Activated gamma-delta T cell treated with Interleukin-2 at 50 U/mL for 16 hours (primary cell): Measurements from ENCODE around the gene RUFY3.
"Not testable (repeated sequence)": the region's sequence is repeated elsewhere in the genome, so short reads cannot be mapped to it uniquely, and the experiment has no call there.

Source experiments
- DNase-seq: peaks from one replicate; pipeline ENCODE4 v3.0.0-alpha.2; 2020

Gene RUFY3

DNA sequence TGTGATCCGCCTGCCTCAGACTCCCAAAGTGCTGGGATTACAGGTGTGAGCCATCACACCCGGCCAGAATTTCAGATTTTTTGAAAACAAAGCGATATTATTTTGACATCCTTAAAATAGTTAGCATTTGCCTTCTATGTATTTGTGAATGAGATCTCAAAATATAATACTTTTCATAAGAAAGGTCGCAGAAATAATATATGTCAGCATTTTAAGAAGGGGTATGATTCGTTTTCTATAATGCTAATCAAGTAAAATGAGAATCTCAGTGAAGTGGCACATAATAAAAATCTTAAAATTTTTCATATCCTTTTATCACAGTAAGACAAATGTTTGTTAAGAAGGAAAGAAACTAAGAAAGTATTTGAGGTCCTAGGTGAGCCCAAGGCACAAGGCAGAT lies 65.7 kb downstream of the RUFY3 start:
- no peak for DNase-seq

DNA sequence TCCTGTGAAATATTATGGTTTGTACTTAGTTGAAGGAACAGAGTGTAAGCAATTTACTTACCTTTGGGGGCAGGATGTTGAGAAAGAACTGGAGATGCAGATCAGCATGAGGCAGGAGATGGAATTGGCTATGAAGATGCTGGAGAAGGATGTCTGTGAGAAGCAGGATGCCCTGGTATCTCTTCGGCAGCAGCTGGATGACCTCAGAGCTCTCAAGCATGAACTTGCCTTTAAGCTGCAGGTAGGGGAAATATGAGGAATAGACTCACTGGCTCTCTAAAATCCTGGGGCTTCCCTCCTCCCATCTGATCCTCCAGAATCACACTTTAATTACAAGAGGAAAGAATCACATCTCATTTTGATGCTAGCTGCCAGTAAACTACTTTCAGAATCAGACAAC lies 67.0 kb downstream of the RUFY3 start:
- no peak for DNase-seq

DNA sequence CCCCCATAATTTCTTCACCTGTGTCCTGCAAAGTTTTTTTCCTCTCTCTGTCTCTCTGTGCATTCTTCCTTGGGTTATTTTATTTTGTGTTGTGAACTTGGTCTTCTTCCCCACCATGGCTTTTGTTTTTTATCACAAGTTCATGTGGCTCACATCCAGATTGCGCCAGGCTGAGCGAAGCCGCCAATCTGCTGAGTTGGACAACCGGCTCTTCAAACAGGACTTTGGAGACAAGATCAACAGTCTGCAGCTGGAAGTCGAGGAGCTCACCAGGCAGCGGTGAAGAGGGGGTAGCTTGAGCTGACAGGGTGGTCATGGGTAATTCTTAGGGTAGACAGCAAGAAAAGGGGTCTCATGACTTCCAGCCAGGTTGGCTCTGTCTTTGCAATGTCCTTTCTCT lies 71.9 kb downstream of the RUFY3 start:
- DNase-seq, result no peak

DNA sequence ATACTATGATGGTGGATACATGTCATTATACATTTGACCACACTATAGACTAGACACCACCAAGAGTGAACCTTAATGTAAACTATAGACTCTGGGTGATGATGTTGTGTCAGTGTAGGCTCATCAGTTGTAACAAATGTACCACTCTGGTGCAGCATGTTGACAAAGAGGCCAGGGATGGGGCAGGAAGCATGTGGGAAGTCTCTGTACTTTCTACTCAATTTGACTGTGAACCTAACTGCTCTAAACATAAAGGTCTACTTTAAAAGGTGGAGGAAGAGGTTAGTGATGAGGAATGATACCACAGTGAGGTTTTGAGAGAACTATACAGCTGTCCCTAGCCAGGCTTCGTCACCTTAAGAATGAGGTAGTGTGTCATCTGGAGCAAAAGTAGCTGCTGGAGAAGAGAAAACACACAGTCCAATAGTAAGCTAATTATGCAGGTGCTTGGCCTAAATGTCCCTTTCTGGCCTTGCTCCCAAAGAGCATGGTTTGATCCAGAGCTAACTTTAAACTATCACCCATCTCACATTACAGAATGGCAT lies 79.6 kb downstream of the RUFY3 start:
- DNase-seq, result no peak

- DNase-seq, result no peak
These were observed 81.3 kb downstream of the RUFY3 start for GRCh38 chr4:70802928-70803580.

DNA sequence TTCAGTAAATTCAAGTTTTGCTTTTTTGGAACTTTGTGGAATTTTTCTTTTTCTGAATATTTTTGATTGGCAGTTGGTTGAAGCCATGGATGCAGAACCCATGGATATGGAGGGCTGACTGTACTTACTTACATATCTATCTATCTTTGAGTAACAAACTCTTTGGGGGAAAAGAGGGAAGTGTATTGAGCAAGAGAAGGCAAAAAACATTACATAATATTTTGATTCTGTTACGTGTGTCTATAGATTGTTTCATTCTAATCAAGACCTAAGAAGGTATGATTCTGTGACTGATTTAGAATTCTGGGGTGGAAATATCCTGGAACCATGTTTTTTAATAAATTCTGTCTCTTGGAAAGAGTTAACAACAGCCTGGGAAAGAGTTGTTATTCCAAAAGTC lies 86.4 kb downstream of the RUFY3 start:
- DNase-seq, result no peak

GRCh38 chr4:70815370-70815769 lies 93.6 kb downstream of the RUFY3 start:
- no peak for DNase-seq

- no peak for DNase-seq
These were observed 95.1 kb downstream of the RUFY3 start for GRCh38 chr4:70816894-70817293.

GRCh38 chr4:70818173-70818855 lies 96.5 kb downstream of the RUFY3 start:
- no peak for DNase-seq

DNA sequence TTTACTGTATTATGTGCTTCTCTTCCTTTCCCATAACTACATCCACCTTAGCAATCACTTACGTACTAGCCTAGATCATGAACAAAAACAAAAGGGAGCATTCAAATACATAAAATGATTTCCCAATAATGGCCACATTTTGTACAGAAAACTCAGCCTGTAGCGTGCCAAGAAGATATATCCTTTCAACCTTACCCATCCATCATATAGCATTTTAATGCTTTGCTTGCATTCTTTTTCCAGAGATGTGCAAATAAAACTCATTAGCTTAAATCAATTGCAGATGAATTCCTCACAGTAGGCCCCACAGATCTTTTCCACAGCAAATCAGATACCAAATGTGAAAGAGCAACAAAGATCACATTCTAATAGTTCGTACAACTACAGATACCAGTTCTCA lies 97.2 kb downstream of the RUFY3 start:
- no peak for DNase-seq

DNA sequence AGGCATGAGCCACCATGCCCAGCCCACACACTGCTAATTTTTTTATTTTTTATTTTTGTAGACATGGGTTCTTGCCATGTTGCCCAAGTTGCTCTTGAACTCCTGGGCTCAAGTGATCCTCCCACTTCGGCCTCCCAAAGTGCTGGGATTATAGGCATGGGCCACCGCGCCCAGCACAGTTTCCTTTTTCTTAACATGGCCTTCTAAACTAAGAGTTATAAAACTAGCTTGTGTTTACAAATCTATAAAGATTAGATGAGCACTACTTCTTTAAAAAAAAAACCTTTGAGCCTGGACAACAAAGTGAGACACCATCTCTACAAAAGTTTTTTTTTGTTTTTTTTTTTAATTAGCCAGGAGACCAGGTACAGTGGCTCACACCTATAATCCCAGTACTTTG lies 107.3 kb downstream of the RUFY3 start:
- no peak for DNase-seq

DNA sequence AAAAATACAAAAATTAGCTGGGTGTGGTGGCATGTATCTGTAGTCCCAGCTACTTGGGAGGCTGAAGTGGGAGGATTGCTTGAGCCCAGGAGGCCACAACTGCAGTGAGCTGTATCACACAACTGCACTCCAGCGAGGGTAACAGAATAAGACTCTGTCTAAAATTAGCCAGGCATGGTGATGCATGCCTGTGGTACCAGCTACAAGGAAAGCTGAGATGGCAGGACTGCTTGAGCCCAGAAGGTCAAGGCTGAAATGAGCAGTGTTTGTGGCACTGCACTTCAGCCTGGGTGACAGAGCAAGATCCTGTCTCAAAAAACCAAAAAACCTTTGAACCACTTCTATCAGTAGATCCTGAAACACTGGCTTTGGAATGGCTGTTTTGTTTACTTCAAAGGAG lies 107.7 kb downstream of the RUFY3 start:
- no peak for DNase-seq

DNA sequence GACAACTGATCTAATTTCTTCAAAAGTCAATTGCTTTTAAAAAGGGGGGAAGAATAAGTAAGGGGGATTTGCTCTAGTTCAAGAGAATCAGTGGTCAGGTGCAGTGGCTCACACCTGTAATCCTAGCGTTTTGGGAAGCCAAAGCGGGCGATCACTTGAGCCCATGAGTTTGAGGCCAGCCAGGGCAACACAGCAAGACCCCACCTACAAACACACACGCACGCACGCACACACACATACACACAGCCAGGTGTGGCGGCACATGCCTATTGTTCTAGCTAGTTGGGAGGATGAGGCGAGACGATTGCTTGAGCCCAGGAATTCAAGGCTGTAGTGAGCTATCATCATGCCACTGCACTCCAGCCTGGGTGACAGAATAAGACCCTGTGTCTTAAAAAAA lies 108.3 kb downstream of the RUFY3 start:
- no peak for DNase-seq

- DNase-seq, result no peak
These were observed 109.5 kb downstream of the RUFY3 start for GRCh38 chr4:70831293-70831692.

GRCh38 chr4:70833675-70834074 lies 111.9 kb downstream of the RUFY3 start:
- DNase-seq, result no peak

- DNase-seq, result no peak
These were observed 114.3 kb downstream of the RUFY3 start for GRCh38 chr4:70836081-70836480.

GRCh38 chr4:70838204-70838603 lies 116.4 kb downstream of the RUFY3 start:
- DNase-seq, result no peak

DNA sequence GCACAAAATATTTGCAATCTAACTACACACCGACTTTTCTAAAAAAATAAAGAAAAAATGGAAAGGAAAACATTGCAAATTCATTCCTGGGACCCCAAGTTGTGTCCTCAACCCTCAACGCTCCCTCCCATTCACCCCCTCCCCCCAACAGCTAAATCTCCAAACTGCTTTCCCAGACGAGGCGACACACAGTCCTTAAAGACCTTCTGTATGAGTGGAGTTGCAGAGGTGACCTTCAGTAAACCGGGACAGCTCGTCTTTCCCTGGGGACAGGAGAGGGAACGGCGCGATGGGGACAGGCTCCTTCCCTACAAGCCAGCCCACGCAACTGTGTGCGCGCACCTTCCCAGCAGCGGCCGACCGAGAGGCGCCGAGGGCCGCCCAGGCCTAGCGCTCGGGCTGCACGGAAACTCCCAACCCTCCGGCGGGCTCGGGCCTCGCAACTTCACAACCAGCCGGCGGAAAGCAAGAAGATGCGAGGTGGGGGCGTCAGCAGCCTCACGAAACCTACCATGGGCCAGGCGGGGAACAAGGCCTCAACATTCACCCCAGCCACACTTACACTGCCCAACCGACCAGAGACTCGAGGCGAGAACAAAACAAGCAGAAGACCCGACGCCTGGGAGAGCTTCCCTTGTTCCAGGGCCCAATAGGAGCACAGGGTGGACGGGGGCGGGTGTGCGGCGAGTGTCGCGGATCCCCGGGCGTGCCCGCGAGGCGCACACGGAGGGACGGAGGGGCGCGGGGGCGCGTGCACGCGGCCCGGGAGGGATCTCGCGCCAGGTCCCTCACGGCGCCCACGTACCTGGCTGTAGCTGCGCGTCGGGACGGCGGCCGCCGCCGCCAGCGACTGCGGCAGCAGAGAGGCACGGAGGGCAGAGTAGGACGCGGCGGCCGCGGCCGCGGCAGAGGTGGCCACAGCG lies 117.2 kb downstream of the RUFY3 start:
- DNase-seq, result peak; percentile 56

GRCh38 chr4:70839589-70840093 lies 117.9 kb downstream of the RUFY3 start, which contains the start of gene GRSF1:
GRSF1 (minus strand) TSS chr4:70839890; CDS start chr4:70839827, 63 bp downstream.
- peak; percentile 94 for DNase-seq

DNA sequence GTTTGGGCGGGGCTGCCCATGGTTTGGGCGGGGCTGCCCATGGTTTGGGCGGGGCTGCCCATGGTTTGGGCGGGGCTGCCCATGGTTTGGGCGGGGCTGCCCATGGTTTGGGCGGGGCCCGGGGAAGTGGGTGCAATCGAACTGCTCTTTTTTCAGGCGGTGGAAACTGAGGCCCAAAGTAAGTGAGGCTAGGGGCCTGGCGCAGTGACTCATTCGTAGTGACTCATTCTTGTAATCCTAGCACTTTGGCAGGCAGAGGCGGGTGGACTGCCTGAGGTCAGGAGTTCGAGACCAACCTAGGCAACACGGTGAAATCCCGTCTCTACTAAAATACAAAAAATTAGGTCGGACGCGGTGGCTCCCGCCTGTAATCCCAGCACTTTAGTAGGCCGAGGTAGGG lies 118.4 kb downstream of the RUFY3 start:
- peak; percentile 47 for DNase-seq

GRCh38 chr4:70840631-70841030 lies 118.9 kb downstream of the RUFY3 start:
- not testable (repeated sequence) for DNase-seq

DNA sequence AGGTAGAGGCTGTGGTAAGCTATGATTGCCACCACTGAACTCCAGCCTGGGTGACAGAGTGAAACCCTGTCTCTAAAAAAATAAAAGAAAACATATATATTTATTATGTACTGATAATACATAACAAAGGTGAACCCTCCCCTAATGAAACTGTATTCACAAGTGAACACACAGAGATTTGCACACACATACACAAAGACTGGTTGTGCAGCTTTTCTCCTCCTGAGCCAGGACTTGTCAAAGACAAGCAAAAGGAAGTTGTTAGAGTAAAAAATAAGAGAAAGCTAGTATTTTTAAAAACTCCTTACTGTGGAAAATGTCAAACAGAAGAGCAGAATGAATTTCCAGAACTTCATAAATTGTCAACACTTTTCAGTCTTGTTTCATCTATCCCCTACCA lies 119.4 kb downstream of the RUFY3 start:
- DNase-seq, result no peak

DNA sequence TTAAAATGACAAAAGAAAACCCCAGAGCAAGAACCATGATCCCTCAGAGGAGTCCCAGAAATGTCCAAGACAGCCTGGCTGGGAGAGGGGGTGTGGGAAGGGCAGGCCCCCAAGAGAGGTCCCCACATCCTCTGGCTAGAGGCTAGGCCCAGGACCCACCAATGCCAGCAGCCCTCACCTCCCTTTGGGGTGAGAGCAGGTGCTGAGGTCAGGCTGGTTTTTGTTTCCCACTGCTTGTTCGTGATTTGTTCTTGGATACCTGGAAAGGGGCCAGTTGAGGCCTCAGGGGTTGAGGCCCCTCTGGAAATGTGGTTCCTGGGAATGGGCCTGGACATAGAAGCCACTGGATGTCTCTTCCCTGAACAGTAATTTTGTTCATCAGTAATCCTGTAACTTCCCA lies 120.2 kb downstream of the RUFY3 start:
- DNase-seq, result no peak
